ENCODE measurements around the gene PHYHD1.

DNA sequence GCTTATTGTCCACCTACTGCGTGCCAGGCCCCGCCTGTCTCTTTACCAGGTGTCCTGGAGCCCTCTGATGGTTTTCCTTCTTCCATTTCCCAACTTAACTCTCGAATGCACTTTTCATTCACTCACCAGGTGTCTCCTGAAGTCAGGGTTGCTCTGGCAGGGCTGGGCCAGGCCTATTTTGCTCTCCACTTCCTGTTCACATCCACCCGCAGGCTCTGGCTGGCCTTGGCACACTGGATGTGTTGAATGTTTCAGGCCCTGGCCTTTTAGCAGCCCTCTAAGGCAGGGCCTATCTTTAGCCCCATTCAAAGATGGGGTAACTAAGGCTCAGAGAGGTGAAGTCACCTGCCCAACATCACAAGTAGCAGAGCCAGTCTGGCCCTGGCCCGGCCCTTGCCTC, 22.4 kb upstream of the PHYHD1 start:
- TF ChIP-seq, protein P1, sequence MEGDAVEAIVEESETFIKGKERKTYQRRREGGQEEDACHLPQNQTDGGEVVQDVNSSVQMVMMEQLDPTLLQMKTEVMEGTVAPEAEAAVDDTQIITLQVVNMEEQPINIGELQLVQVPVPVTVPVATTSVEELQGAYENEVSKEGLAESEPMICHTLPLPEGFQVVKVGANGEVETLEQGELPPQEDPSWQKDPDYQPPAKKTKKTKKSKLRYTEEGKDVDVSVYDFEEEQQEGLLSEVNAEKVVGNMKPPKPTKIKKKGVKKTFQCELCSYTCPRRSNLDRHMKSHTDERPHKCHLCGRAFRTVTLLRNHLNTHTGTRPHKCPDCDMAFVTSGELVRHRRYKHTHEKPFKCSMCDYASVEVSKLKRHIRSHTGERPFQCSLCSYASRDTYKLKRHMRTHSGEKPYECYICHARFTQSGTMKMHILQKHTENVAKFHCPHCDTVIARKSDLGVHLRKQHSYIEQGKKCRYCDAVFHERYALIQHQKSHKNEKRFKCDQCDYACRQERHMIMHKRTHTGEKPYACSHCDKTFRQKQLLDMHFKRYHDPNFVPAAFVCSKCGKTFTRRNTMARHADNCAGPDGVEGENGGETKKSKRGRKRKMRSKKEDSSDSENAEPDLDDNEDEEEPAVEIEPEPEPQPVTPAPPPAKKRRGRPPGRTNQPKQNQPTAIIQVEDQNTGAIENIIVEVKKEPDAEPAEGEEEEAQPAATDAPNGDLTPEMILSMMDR (IDR thresholded peaks at IDR 0.05) = no peak
- no peak for TF ChIP-seq EZH2 (IDR thresholded peaks at IDR 0.05; ENCODE audit: borderline replicate concordance, insufficient read depth, low read depth, low read length, poor library complexity, severe bottlenecking)

Data from B cell (primary cell).